HepG2 (cell line): ENCODE results near the gene RUFY2. TPM values are rescaled to one million over a fixed set of nuclear protein-coding genes. Genes with fewer than 3 reads are reported as not detected.

Experiments
- ARID3A ChIP-seq: IDR thresholded peaks from 2 replicates; pipeline ENCODE4 v1.6.1; 2012; ENCODE audit warnings: low read depth, low read length, improper control_type of control experiment
- CSRNP1 ChIP-seq: sonication (generic); formaldehyde crosslinking; IDR thresholded peaks from 2 replicates; pipeline ENCODE4 v1.8.1; 2023; ENCODE audit warnings: mild to moderate bottlenecking, missing genetic modification reagents
- E2F2 ChIP-seq: sonication (generic); formaldehyde crosslinking; IDR thresholded peaks from 2 replicates; pipeline ENCODE4 v1.4.0; 2020; ENCODE audit warnings: missing genetic modification reagents, borderline replicate concordance
- EED ChIP-seq: sonication (generic); formaldehyde crosslinking; IDR thresholded peaks from 2 replicates; pipeline ENCODE4 v1.5.0; 2020; ENCODE audit warnings: mild to moderate bottlenecking, missing genetic modification reagents
- GPBP1L1 ChIP-seq: sonication (generic); formaldehyde crosslinking; IDR thresholded peaks from 2 replicates; pipeline ENCODE4 v1.5.0; 2020; ENCODE audit warnings: mild to moderate bottlenecking, missing genetic modification reagents
- HDAC2 ChIP-seq: sonication (generic); formaldehyde crosslinking; IDR thresholded peaks from 2 replicates; pipeline ENCODE4 v1.4.0; 2020; ENCODE audit warnings: missing genetic modification reagents
- MLX ChIP-seq: IDR thresholded peaks from 2 replicates; pipeline ENCODE4 v1.6.1; 2016
- NR1H2 ChIP-seq: sonication (generic); formaldehyde crosslinking; IDR thresholded peaks from 2 replicates; pipeline ENCODE4 v1.8.1; 2022; ENCODE audit warnings: low read depth, missing genetic modification reagents, borderline replicate concordance
- RBM39 ChIP-seq: fragments of 200-400 bp; formaldehyde crosslinking; IDR thresholded peaks from one replicate; pipeline ENCODE4 v1.6.1; 2018; ENCODE audit warnings: antibody characterized with exemption, mild to moderate bottlenecking, low read depth, low read length; ENCODE audit not compliant: poor library complexity, severe bottlenecking
- REL ChIP-seq: sonication (generic); formaldehyde crosslinking; conservative IDR thresholded peaks from 2 replicates; pipeline ENCODE4 v1.8.0; 2022; ENCODE audit warnings: mild to moderate bottlenecking, missing genetic modification reagents, moderate library complexity
- RXRB ChIP-seq: IDR thresholded peaks from 2 replicates; pipeline ENCODE4 v1.6.1; 2016; ENCODE audit warnings: borderline replicate concordance, missing genetic modification reagents, missing compliant biosample characterization
- SATB2 ChIP-seq: sonication (generic); formaldehyde crosslinking; IDR thresholded peaks from 2 replicates; pipeline ENCODE4 v1.5.0; 2020; ENCODE audit warnings: missing genetic modification reagents
- ZBTB26 ChIP-seq: IDR thresholded peaks from 2 replicates; pipeline ENCODE4 v1.6.1; 2016; ENCODE audit warnings: missing compliant biosample characterization, missing genetic modification reagents, borderline replicate concordance
- ZNF180 ChIP-seq: sonication (generic); formaldehyde crosslinking; IDR thresholded peaks from 2 replicates; pipeline ENCODE4 v1.4.0; 2020; ENCODE audit warnings: low read depth, missing genetic modification reagents, borderline replicate concordance
- ZNF275 ChIP-seq: sonication (generic); formaldehyde crosslinking; IDR thresholded peaks from 2 replicates; pipeline ENCODE4 v1.8.0; 2022; ENCODE audit warnings: missing genetic modification reagents, mild to moderate bottlenecking, inconsistent platforms, borderline replicate concordance
- ZNF350 ChIP-seq: sonication (generic); formaldehyde crosslinking; IDR thresholded peaks from 2 replicates; pipeline ENCODE4 v1.4.0; 2020; ENCODE audit warnings: mild to moderate bottlenecking, low read depth, missing genetic modification reagents, borderline replicate concordance
- ZNF775 ChIP-seq: sonication (generic); formaldehyde crosslinking; IDR thresholded peaks from 2 replicates; pipeline ENCODE4 v1.4.0; 2020; ENCODE audit warnings: missing genetic modification reagents, mild to moderate bottlenecking, moderate library complexity, borderline replicate concordance
- ZNF841 ChIP-seq: sonication (generic); formaldehyde crosslinking; IDR thresholded peaks from 2 replicates; pipeline ENCODE4 v1.8.1; 2023; ENCODE audit warnings: missing genetic modification reagents, borderline replicate concordance
- polyA plus RNA-seq, 8 experiments: library from polyadenylated mRNA; depleted of rRNA in 3 of 8; stranded (reverse) in 7 of 8; unstranded in 1 of 8; fragments of >200 nt; fragmentation: Illumina TruSeq in 4 of 8; extraction: Trizol in 4 of 8; gene quantifications; 2 replicates each; pipeline versions ENCODE4 v1.2.1 to v1.2.3, GENCODE V29; 2011 to 2016; ENCODE audit warnings: low read depth in 4 of 8, missing spikeins in 1 of 8, mixed read lengths in 1 of 8; ENCODE audit not compliant: insufficient read depth in 1 of 8
- total RNA-seq, 5 experiments: library from RNA; depleted of rRNA; stranded (reverse); fragments of >200 nt; fragmentation: Illumina TruSeq; extraction: Trizol; gene quantifications; 2 replicates each; pipeline ENCODE4 v1.2.3, GENCODE V29; 2016; ENCODE audit warnings: low read depth in 1 of 5

The RUFY2 gene
- total and polyA plus RNA-seq, 2 of the 13 experiments (the other 11 are each of a cell fraction or from before 2014, with no cell fraction given) = 10.1 to 16.1 TPM

- TF ChIP-seq ZBTB26 (CRISPR knock-in tag) (0 out of 2 replicates have a peak, but pooled peaks have one; percentile 61), ZNF841 (CRISPR knock-in tag) (peak; percentile 78; the same call in 1 of the 2 replicates), ZNF180 (CRISPR knock-in tag) (no peak), RXRB (no peak; the same call in 1 of the 2 replicates), EED (peak; percentile 99), RBM39 (peak; percentile 91), E2F2 (CRISPR knock-in tag) (peak; percentile 79), ARID3A (no peak), GPBP1L1 (no peak), NR1H2 (CRISPR knock-in tag) (no peak; the same call in 1 of the 2 replicates), REL (CRISPR knock-in tag) (peak; percentile 93), SATB2 (CRISPR knock-in tag) (no peak; the same call in 1 of the 2 replicates), ZNF775 (no peak), HDAC2 (CRISPR knock-in tag) (peak; percentile 48; the same call in 1 of the 2 replicates), MLX (CRISPR knock-in tag) (peak; percentile 44; the same call in 1 of the 2 replicates), ZNF350 (CRISPR knock-in tag) (peak; percentile 88), ZNF275 (CRISPR knock-in tag) (peak; percentile 84; the same call in 1 of the 2 replicates), CSRNP1 (peak; percentile 86)
These were observed 75.4 kb downstream of the RUFY2 start, which contains the start of gene HNRNPH3 (continued) for GRCh38 chr10:68331455-68332258.
